ENCODE measurements around the gene SENP8.
"Not testable (repeated sequence)": the region's sequence is repeated elsewhere in the genome, so short reads cannot be mapped to it uniquely, and the experiment has no call there.

Gene SENP8

GRCh38 chr15:72155003-72155621 is 36.9 kb downstream of the SENP8 start:
- peak in 39 of 51 donors; percentile 20 to 77 (median 52) for DNase-seq

GRCh38 chr15:72155635-72156616 is 37.7 kb downstream of the SENP8 start:
- peak in 50 of 51 donors; percentile 28 to 92 (median 72) for DNase-seq

GRCh38 chr15:72156928-72157327 is 38.7 kb downstream of the SENP8 start:
- DNase-seq, result no peak

- DNase-seq, result no peak
These were observed 42.6 kb downstream of the SENP8 start for GRCh38 chr15:72160696-72161245.

- peak in 12 of 51 donors; percentile 11 to 68 (median 24) for DNase-seq
These were observed 43.3 kb downstream of the SENP8 start for GRCh38 chr15:72161361-72162132.

- no peak for DNase-seq
These were observed 44.4 kb downstream of the SENP8 start for GRCh38 chr15:72162569-72162968.

- peak in 1 of 51 donors; percentile 61 for DNase-seq
These were observed 45.5 kb downstream of the SENP8 start for GRCh38 chr15:72163719-72164118.

GRCh38 chr15:72166716-72167417 is 48.7 kb downstream of the SENP8 start:
- no peak for DNase-seq

GRCh38 chr15:72167445-72167844 is 49.2 kb downstream of the SENP8 start:
- DNase-seq, result no peak

GRCh38 chr15:72168131-72168807 is 50.1 kb downstream of the SENP8 start:
- no peak for DNase-seq

- no peak for DNase-seq
These were observed 50.6 kb downstream of the SENP8 start for GRCh38 chr15:72168808-72169190.

GRCh38 chr15:72169236-72169920 is 51.2 kb downstream of the SENP8 start:
- DNase-seq, result no peak

- no peak for DNase-seq
These were observed 51.9 kb downstream of the SENP8 start for GRCh38 chr15:72169921-72170611.

- DNase-seq, result no peak
These were observed 52.5 kb downstream of the SENP8 start for GRCh38 chr15:72170691-72171090.

- not testable (repeated sequence) for DNase-seq
These were observed 53.8 kb downstream of the SENP8 start for GRCh38 chr15:72171978-72172377.

- no peak for DNase-seq
These were observed 54.6 kb downstream of the SENP8 start for GRCh38 chr15:72172796-72173195.

GRCh38 chr15:72173401-72173800 is 55.2 kb downstream of the SENP8 start:
- no peak for DNase-seq

GRCh38 chr15:72173864-72174550 is 55.8 kb downstream of the SENP8 start:
- no peak for DNase-seq
